CD4-positive, alpha-beta T cell treated with Interferon alpha-2 for 1 hour (primary cell): ENCODE results near the gene PDILT.
"Not testable (repeated sequence)": the region's sequence is repeated elsewhere in the genome, so short reads cannot be mapped to it uniquely, and the experiment has no call there.

Source experiments
- DNase-seq, 2 donors: peaks; one replicate each; pipeline ENCODE4 v3.0.0-alpha.2; 2020 to 2022

The PDILT gene

GRCh38 chr16:20355114-20355782 is 49.3 kb downstream of the PDILT start:
- DNase-seq: no peak

- no peak for DNase-seq
Observed at GRCh38 chr16:20353379-20353778, 51.2 kb downstream of the PDILT start.

DNA sequence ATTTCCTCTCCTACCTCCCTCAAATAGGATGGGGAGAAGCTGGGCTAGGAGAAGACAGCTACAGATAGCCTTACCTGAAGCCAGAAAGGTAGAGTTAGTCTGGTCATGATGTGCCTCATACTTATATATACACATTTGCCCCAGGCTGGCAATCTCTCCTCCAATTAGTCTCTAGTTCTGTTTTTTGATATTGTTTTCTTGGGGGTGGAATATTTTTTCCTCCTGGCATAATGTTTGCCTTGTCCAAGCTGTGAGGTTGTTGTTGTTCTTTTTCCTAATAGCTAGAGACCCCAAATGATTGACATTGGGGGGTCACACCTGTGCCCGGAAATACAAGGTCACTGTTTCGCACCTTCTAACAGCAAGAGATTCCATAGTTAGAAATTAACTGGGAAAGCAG is 51.9 kb downstream of the PDILT start, which contains the start of gene UMOD:
TSS of gene UMOD (minus strand) at position 101 of the 400 bp plus-strand sequence. CDS start 1,978 bp downstream, outside the sequence.
- no peak for DNase-seq

GRCh38 chr16:20349615-20350014 is 54.9 kb downstream of the PDILT start:
- no peak for DNase-seq

- no peak for DNase-seq
Observed at GRCh38 chr16:20348365-20349185, 56.0 kb downstream of the PDILT start.

DNA sequence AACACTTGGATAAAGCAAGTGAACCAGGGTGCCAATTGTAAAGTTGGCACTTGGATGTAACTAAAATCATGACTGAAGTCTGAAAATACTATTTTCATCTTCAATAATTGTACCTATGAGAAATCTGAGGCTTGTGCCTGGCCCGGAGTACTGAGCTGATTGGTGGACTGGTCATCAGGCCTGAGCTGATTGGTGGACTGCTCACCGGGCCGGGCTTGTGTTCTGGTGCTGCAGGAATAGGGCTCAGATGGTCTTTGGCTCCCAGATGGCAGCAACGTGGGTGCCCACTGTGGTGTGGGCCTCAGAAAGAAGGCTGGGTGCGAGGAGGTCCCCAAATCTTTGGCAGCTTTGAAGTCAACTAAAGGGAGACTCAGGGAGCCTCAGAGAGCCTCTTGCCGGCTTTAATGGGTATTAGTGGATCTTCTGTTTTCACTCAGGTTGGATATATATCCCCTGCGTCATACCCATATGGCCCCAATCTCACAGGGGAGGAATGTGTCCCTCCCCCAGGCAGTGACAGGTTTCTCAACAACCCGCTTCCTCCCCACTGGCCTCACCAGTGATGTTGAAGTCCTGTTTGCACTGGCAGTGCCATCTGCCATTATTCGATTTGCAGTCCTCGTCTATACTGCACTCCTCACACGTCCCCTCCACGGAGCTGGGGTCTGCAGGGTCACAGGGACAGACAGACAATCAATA is 56.7 kb downstream of the PDILT start:
- DNase-seq: no peak

GRCh38 chr16:20344611-20345010 is 59.9 kb downstream of the PDILT start:
- DNase-seq: no peak

- DNase-seq: no peak
Observed at GRCh38 chr16:20339744-20340143, 64.8 kb downstream of the PDILT start.

- DNase-seq: no peak
Observed at GRCh38 chr16:20336955-20337354, 67.6 kb downstream of the PDILT start.

- no peak for DNase-seq
Observed at GRCh38 chr16:20334396-20334795, 70.1 kb downstream of the PDILT start.

DNA sequence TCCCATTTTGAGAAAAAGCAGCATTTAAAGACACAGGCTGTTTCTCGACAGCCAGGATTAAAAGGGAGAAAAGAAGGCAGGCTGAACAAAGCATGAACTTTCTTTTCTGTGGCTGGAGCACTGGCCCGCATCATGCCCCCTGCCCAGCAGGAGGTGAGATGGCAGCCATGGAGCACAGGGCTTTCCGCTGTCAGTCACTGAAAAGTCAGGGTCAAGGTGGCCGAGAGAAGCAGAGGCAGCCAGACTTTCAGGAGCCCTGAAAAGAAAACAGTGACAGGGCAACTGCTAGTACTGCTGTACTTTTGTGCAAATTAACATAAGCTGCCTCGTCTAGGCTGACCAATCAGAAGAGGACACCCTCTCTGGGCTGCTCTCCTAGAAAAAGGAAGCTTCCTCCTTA is 71.4 kb downstream of the PDILT start:
- DNase-seq: no peak

DNA sequence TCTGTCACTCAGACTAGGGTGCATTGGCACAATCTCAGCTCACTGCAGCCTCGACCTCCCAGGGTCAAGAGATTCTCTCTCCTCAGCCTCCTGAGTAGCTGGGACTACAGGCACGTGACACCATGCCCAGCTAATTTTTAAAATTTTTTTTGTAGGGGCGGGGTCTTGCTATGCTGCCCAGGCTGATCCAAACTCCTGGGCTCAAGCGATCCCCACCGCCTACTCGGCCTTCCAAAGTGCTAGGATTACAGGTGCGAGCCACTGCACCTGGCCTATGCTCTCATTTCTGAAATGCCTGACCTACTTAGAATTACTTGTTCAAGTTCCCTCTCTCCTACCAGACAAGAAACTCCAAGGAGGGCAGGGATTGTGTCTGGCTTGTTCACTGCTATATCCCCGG is 72.1 kb downstream of the PDILT start:
- no peak for DNase-seq

DNA sequence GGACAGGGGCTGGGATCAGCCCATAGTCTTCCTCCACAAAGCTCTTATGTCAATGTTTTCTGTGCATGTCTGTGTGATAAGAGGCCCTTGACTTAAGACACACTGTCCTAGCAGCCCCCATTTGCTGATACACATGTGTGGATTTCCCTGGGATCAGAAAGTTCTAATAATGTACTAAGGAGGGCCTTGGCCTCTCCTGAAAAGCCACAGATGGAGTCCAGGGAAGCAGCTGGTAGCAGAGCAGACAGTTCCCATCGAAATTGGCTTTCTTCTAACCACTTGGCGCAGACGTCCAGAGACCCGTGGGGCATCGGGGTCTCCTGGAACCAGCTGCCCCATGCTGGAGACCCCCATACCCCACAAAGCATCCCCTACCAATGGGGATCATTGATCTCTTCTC is 72.9 kb downstream of the PDILT start:
- DNase-seq: no peak

DNA sequence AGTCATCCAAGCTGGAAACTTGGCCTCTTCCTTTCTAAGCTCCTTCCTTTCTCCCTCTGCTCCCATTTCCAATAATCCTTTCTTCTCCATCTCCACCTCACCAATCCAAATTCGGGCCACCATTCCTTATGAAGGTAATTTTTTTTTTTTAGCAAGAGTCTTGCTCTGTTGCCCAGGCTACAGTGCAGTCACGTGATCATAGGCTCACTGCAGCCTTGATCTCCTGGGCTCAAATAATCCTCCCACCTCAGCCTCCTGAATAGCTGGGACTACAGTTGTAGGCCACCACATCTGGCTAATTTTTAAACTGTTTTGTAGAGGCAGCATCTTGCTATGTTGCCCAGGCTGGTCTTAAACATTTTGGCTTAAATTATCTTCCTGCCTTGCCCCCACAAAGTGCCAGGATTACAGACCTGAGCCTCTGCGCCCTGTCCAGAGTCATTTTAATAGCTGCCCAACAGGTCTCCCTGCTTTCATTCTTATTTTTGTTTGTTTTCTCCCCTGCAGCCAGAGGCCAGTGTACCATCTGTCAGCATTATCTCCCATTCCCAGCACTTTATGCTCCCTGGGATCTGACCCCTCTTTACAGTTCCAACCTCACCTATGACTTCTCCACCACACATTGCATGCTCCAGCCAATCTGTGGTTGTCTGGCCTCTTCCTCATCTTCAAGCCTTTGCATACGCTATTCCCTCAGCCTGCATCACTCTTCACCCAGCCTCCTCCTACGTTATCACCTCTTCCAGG is 75.0 kb downstream of the PDILT start:
- DNase-seq: no peak

GRCh38 chr16:20327444-20328041 is 77.0 kb downstream of the PDILT start, which contains the start of gene GP2:
Gene GP2, minus strand, starts transcription at chr16:20327513. Its CDS starts 1,082 bp downstream, at chr16:20326431.
- no peak for DNase-seq

DNA sequence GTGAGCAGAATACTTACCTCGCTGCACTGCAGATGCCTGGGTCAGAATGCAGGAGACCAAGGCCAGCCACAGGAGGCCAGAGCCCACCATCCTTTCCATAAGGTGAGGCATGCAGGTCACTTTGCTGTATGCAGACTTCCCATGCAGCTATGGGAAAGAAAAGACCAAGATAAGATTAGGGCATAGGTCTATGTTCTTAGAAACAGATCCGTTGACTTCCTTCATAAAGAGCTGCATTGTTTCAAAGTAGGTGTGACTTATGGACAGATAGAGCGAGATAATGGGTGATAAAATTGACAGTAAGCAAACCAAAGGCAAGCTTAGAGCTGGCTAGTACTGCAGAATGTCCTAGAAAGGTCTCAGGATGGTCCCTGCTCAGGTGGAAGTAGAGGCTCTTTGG is 78.2 kb downstream of the PDILT start:
- DNase-seq: no peak

DNA sequence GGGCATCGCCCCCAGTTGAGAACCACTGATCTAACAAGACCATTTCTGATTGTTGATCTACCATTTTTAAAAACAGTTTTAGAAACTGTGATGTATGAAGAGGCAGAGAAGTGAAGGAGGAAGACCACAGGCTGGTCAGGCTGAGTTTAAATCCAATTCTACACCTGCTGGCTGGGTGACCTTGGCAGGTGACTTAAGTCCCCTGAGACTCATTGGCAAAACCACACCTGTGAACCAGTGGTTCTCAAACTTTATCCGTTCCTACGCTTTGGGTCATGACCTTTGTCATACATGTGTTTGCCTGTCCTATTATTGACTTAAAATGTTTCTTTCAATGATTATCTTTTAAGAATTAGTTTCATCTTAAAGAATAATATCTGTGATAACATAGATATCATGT is 79.5 kb downstream of the PDILT start:
- DNase-seq: no peak

DNA sequence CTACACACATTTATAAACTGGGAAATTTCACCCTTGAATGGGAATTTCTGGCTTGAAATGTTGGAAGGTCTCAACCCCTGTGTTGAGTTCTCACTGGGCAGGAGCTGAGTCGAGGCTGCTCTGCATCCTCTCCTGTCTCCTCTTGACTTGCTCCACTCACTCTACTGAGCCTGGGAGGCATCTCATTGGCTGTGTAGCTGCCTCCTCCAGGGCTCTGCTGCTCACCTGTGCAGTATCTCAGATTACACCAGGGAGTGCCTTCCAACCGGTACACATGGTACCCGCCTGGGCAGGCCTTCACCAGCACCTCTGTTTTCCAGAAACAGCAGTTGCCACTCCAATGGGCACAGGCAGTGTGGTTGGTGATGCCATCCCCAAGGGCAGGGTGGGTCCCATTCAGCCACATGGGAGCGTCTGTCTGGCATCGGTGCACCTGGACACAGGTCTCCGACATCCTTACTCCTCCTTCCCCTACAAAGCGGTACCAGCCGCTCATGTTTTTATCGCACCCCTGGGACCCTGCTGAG is 80.9 kb downstream of the PDILT start:
- no peak for DNase-seq

- DNase-seq: no peak
Observed at GRCh38 chr16:20322696-20323095, 81.8 kb downstream of the PDILT start.

- no peak for DNase-seq
Observed at GRCh38 chr16:20321671-20322070, 82.9 kb downstream of the PDILT start.

GRCh38 chr16:20321051-20321450 is 83.5 kb downstream of the PDILT start:
- DNase-seq: not testable (repeated sequence)

DNA sequence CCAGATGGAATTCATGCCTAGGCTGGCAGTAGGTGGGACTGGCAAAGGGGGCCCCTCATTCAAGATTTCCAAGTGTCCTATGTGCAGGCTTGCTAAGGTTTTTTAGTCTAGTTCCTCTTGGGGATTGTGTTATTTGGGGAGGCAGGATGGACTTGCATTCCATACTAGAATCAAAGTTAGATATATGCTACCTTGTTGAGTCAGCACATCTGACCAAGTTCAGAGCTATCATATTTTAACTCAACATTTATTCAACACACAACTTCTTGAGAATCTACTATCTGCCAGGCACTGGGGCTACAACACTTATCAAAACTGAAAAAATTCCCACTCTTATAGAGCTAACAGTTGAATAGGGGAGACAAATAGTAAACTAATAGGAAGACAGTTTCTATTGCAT is 83.9 kb downstream of the PDILT start:
- DNase-seq: no peak
